Fibroblast of lung (primary cell): ENCODE measurements around the gene HPN.

Source experiments
- CTCF ChIP-seq, 2 donors: IDR thresholded peaks in 1 of 2; conservative IDR thresholded peaks in 1 of 2; 1 replicate in 1 of 2; 2 replicates in 1 of 2; pipeline ENCODE4 v1.5.1; 2011 to 2012; ENCODE audit warnings: low read length in 2 of 2, control low read depth in 1 of 2, inconsistent platforms in 1 of 2, low read depth in 1 of 2, mild to moderate bottlenecking in 1 of 2
- EZH2 ChIP-seq: IDR thresholded peaks from 2 replicates; pipeline ENCODE4 v1.5.1; 2012; ENCODE audit warnings: low read length, control low read depth, mild to moderate bottlenecking; ENCODE audit errors: missing control alignments

GRCh38 chr19:35021016-35021415 lies 20.5 kb upstream of the HPN start:
- TF ChIP-seq CTCF (conservative IDR thresholded peaks at IDR 0.05 in 1 of 2, IDR thresholded peaks at IDR 0.05 in 1 of 2; ENCODE audit: low read depth in 1 of 2, low read length in 2 of 2) (no peak), EZH2 (no peak)
